Neural crest cell (in vitro differentiated cells): ENCODE measurements around the gene DOK4. TPM values are rescaled to one million over a fixed set of nuclear protein-coding genes. Genes with fewer than 3 reads are reported as not detected.

Experiments used
- DNase-seq: peaks from one replicate; pipeline ENCODE4 v3.0.0; 2021; ENCODE audit warnings: low read depth, mixed read lengths, low spot score
- H3K27ac Mint-ChIP-seq: one replicate; pipeline ENCODE4 v1.8.0; 2021; ENCODE audit warnings: mild to moderate bottlenecking, mixed read lengths; ENCODE audit not compliant: unreplicated experiment
- H3K27me3 Mint-ChIP-seq: 2 replicates; pipeline ENCODE4 v1.8.0; 2021; ENCODE audit warnings: low read depth, mild to moderate bottlenecking, mixed read lengths
- H3K36me3 Mint-ChIP-seq: 2 replicates; pipeline ENCODE4 v1.8.0; 2021; ENCODE audit warnings: low read depth, mild to moderate bottlenecking, mixed read lengths
- H3K4me1 Mint-ChIP-seq: 2 replicates; pipeline ENCODE4 v1.8.0; 2021; ENCODE audit warnings: mixed read lengths
- H3K4me3 Mint-ChIP-seq: one replicate; pipeline ENCODE4 v1.8.0; 2021; ENCODE audit warnings: mild to moderate bottlenecking, mixed read lengths
- H3K9me3 Mint-ChIP-seq: 2 replicates; pipeline ENCODE4 v1.8.0; 2021; ENCODE audit warnings: mixed read lengths
- CTCF ChIP-seq: fragments of 200-600 bp; sonication (generic); conservative IDR thresholded peaks from 2 replicates; pipeline ENCODE4 v1.5.0; 2021; ENCODE audit warnings: antibody characterized with exemption, mild to moderate bottlenecking
- total RNA-seq: library from RNA; stranded (reverse); gene quantifications from 2 replicates; pipeline ENCODE4 v1.2.1, GENCODE V29; 2021

Gene DOK4
- total RNA-seq, 1 donor from 2014 or later, result 22.7 TPM

- H3K27ac Mint-ChIP-seq, result no peak overlapping the region
- H3K9me3 Mint-ChIP-seq, result no peaks in the 10 kb centered on the region
- H3K36me3 Mint-ChIP-seq, result no peaks in the 10 kb centered on the region
- peaks cover 63% of the 10 kb centered on the region for H3K27me3 Mint-ChIP-seq
- H3K4me1 Mint-ChIP-seq, result peaks cover 45% of the 10 kb centered on the region
- DNase-seq, result no peak
- H3K4me3 Mint-ChIP-seq, result peak overlapping the region; percentile 81
- TF ChIP-seq CTCF, result no peak
These were observed 43.8 kb upstream of the DOK4 start for GRCh38 chr16:57530104-57530521.

- no peak for TF ChIP-seq CTCF
- peaks cover 63% of the 10 kb centered on the region for H3K27me3 Mint-ChIP-seq
- peaks cover 43% of the 10 kb centered on the region for H3K4me1 Mint-ChIP-seq
- H3K4me3 Mint-ChIP-seq, result peak overlapping the region; percentile 31
- DNase-seq, result no peak
- no peak overlapping the region for H3K27ac Mint-ChIP-seq
- no peaks in the 10 kb centered on the region for H3K36me3 Mint-ChIP-seq
- no peaks in the 10 kb centered on the region for H3K9me3 Mint-ChIP-seq
These were observed 43.3 kb upstream of the DOK4 start for GRCh38 chr16:57529391-57530103.

GRCh38 chr16:57528499-57529390 is 42.5 kb upstream of the DOK4 start:
- TF ChIP-seq CTCF, result no peak
- no peak overlapping the region for H3K4me3 Mint-ChIP-seq
- no peaks in the 10 kb centered on the region for H3K36me3 Mint-ChIP-seq
- H3K9me3 Mint-ChIP-seq, result no peaks in the 10 kb centered on the region
- peaks cover 61% of the 10 kb centered on the region for H3K27me3 Mint-ChIP-seq
- peaks cover 35% of the 10 kb centered on the region for H3K4me1 Mint-ChIP-seq
- DNase-seq, result no peak
- H3K27ac Mint-ChIP-seq, result no peak overlapping the region

GRCh38 chr16:57527610-57528360 is 41.5 kb upstream of the DOK4 start:
- H3K36me3 Mint-ChIP-seq, result no peaks in the 10 kb centered on the region
- no peaks in the 10 kb centered on the region for H3K9me3 Mint-ChIP-seq
- H3K4me3 Mint-ChIP-seq, result peak overlapping the region; percentile 47
- H3K27me3 Mint-ChIP-seq, result peaks cover 57% of the 10 kb centered on the region
- DNase-seq, result no peak
- peaks cover 29% of the 10 kb centered on the region for H3K4me1 Mint-ChIP-seq
- H3K27ac Mint-ChIP-seq, result no peak overlapping the region
- TF ChIP-seq CTCF, result no peak

- H3K4me3 Mint-ChIP-seq, result no peak overlapping the region
- no peak for DNase-seq
- no peak for TF ChIP-seq CTCF
- no peaks in the 10 kb centered on the region for H3K9me3 Mint-ChIP-seq
- peaks cover 23% of the 10 kb centered on the region for H3K4me1 Mint-ChIP-seq
- H3K27ac Mint-ChIP-seq, result no peak overlapping the region
- H3K36me3 Mint-ChIP-seq, result no peaks in the 10 kb centered on the region
- H3K27me3 Mint-ChIP-seq, result peaks cover 51% of the 10 kb centered on the region
These were observed 40.7 kb upstream of the DOK4 start for GRCh38 chr16:57527027-57527426.
